Endodermal cell (in vitro differentiated cells): ENCODE data around the gene NXF1. TPM values are rescaled to one million over a fixed set of nuclear protein-coding genes. Genes with fewer than 3 reads are reported as not detected.

ENCODE experiments used
- DNase-seq: peaks from one replicate; pipeline ENCODE4 v3.0.0-alpha.2; 2017
- H3K27ac ChIP-seq: 2 replicates; pipeline ENCODE4 v1.5.1; 2013; ENCODE audit warnings: mild to moderate bottlenecking, low read depth, low read length, moderate library complexity
- H3K27me3 ChIP-seq: 2 replicates; pipeline ENCODE4 v1.6.1; 2013; ENCODE audit warnings: mild to moderate bottlenecking, low read length, moderate library complexity; ENCODE audit not compliant: insufficient read depth, control insufficient read depth, poor library complexity, severe bottlenecking
- H3K36me3 ChIP-seq: 2 replicates; pipeline ENCODE4 v1.7.0; 2013; ENCODE audit warnings: mild to moderate bottlenecking, low read length, moderate library complexity; ENCODE audit not compliant: control insufficient read depth, insufficient read depth
- H3K4me1 ChIP-seq: one replicate; pipeline ENCODE4 v1.7.0; 2013; ENCODE audit warnings: low read length; ENCODE audit not compliant: control insufficient read depth, insufficient read depth
- H3K4me3 ChIP-seq: 2 replicates; pipeline ENCODE4 v1.5.1; 2013; ENCODE audit warnings: mild to moderate bottlenecking, low read length, moderate library complexity
- H3K9ac ChIP-seq: 2 replicates; pipeline ENCODE4 v1.6.1; 2013; ENCODE audit warnings: mild to moderate bottlenecking, low read length, moderate library complexity; ENCODE audit not compliant: poor library complexity, severe bottlenecking; ENCODE audit errors: extremely low read depth
- H3K9me3 ChIP-seq: 2 replicates; pipeline ENCODE4 v1.6.1; 2013; ENCODE audit warnings: mild to moderate bottlenecking, low read length, moderate library complexity; ENCODE audit not compliant: control insufficient read depth
- H3K27ac Mint-ChIP-seq: 2 replicates; pipeline ENCODE4 v1.8.0; 2020; ENCODE audit warnings: mixed read lengths
- H3K27me3 Mint-ChIP-seq: 2 replicates; pipeline ENCODE4 v1.8.0; 2021; ENCODE audit warnings: mild to moderate bottlenecking, mixed read lengths; ENCODE audit not compliant: insufficient read depth
- H3K36me3 Mint-ChIP-seq: 2 replicates; pipeline ENCODE4 v1.8.0; 2020; ENCODE audit warnings: low read depth, mixed read lengths
- H3K4me1 Mint-ChIP-seq: 2 replicates; pipeline ENCODE4 v1.8.0; 2020; ENCODE audit warnings: mixed read lengths
- H3K4me3 Mint-ChIP-seq: 2 replicates; pipeline ENCODE4 v1.8.0; 2020; ENCODE audit warnings: mild to moderate bottlenecking, moderate library complexity, mixed read lengths
- H3K9me3 Mint-ChIP-seq: 2 replicates; pipeline ENCODE4 v1.8.0; 2020; ENCODE audit warnings: mild to moderate bottlenecking, mixed read lengths
- CTCF ChIP-seq: fragments of 200-600 bp; sonication (generic); conservative IDR thresholded peaks from 2 replicates; pipeline ENCODE4 v1.5.0; 2021; ENCODE audit warnings: antibody characterized with exemption, mild to moderate bottlenecking
- WGBS, 2 experiments: methylation state at CpG; one replicate each; pipeline versions ENCODE4 v1.1.5 to v1.1.7; 2013; ENCODE audit warnings: missing lambda C conversion rate in 2 of 2, mixed read lengths in 1 of 2; ENCODE audit not compliant: insufficient coverage in 1 of 2, insufficient read length in 1 of 2; 5-methylcytosine and 5-hydroxymethylcytosine counted together
- total RNA-seq, 2 donors: library from RNA; stranded (reverse); fragmentation: NEBNext Ultra II Directional in 1 of 2; extraction: Animal tissue kit (Norgen Biotek cat#: 25700) in 1 of 2; gene quantifications; 2 replicates in 1 of 2; 3 replicates in 1 of 2; pipeline ENCODE4 v1.2.1, GENCODE V29; 2021

NXF1 gene
- total RNA-seq, 2 donors from 2014 or later: 45.8 to 61.4 TPM

- no peaks in the 10 kb centered on the region for H3K9me3 Mint-ChIP-seq
- Histone ChIP-seq H3K4me3 (no peak overlapping the region), H3K27ac (no peak overlapping the region), H3K9ac (no peak overlapping the region), H3K4me1 (peaks cover 12% of the 10 kb centered on the region), H3K36me3 (no peaks in the 10 kb centered on the region), H3K9me3 (no peaks in the 10 kb centered on the region), H3K27me3 (no peaks in the 10 kb centered on the region)
- peaks cover 5% of the 10 kb centered on the region for H3K36me3 Mint-ChIP-seq
- DNase-seq: peak; percentile 87
- peak overlapping the region; percentile 59 for H3K4me3 Mint-ChIP-seq
- TF ChIP-seq CTCF: no peak
- peaks cover 23% of the 10 kb centered on the region for H3K4me1 Mint-ChIP-seq
- no peaks in the 10 kb centered on the region for H3K27me3 Mint-ChIP-seq
- 53 to 82% methylated on average over 2 to 6 of the region's 9 CpGs for WGBS, 2 experiments
- H3K27ac Mint-ChIP-seq: peak overlapping the region; percentile 91
These were observed 47.1 kb downstream of the NXF1 start for GRCh38 chr11:62757846-62758788.

- Histone ChIP-seq H3K27me3 (no peaks in the 10 kb centered on the region), H3K9ac (no peak overlapping the region), H3K4me3 (no peak overlapping the region), H3K36me3 (peaks cover 11% of the 10 kb centered on the region), H3K27ac (no peak overlapping the region), H3K9me3 (no peaks in the 10 kb centered on the region), H3K4me1 (peaks cover 4% of the 10 kb centered on the region)
- H3K27ac Mint-ChIP-seq: no peak overlapping the region
- no peak for TF ChIP-seq CTCF
- H3K36me3 Mint-ChIP-seq: peaks cover 14% of the 10 kb centered on the region
- H3K27me3 Mint-ChIP-seq: no peaks in the 10 kb centered on the region
- H3K9me3 Mint-ChIP-seq: no peaks in the 10 kb centered on the region
- peak overlapping the region; percentile 96 for H3K4me3 Mint-ChIP-seq
- no peak for DNase-seq
- H3K4me1 Mint-ChIP-seq: peaks cover 18% of the 10 kb centered on the region
- 89 to 94% methylated on average over 9 to 10 of the region's 10 CpGs for WGBS, 2 experiments
These were observed 50.1 kb downstream of the NXF1 start for GRCh38 chr11:62755086-62755615.

- Mint-ChIP-seq H3K9me3 (no peaks in the 10 kb centered on the region), H3K36me3 (peaks cover 21% of the 10 kb centered on the region), H3K4me3 (peak within 1 kb of the TSS; percentile 96), H3K27ac (peak within 1 kb of the TSS; percentile 99), H3K27me3 (no peaks in the 10 kb centered on the region), H3K4me1 (peaks cover 21% of the 10 kb centered on the region)
- H3K36me3 ChIP-seq: peaks cover 16% of the 10 kb centered on the region
- no peaks in the 10 kb centered on the region for H3K9me3 ChIP-seq
- DNase-seq: peak; percentile 99
- peak within 1 kb of the TSS; percentile 87 for H3K4me3 ChIP-seq
- no peak for TF ChIP-seq CTCF
- peak within 1 kb of the TSS; percentile 42 for H3K9ac ChIP-seq
- no peaks in the 10 kb centered on the region for H3K27me3 ChIP-seq
- peaks cover 4% of the 10 kb centered on the region for H3K4me1 ChIP-seq
- H3K27ac ChIP-seq: peak within 1 kb of the TSS; percentile 60
- WGBS, 2 experiments: 2% methylated on average over 22 to 47 of the region's 47 CpGs
These were observed 51.3 kb downstream of the NXF1 start, which contains the start of gene ZBTB3 for GRCh38 chr11:62753736-62754603. ZBTB3 (minus strand) TSS chr11:62754160; CDS start chr11:62753664, 496 bp downstream.
